HCT116 (cell line): ENCODE measurements around the gene ATM.

ENCODE experiments used
- EZH2 ChIP-seq: fragments of 200-600 bp; sonication (generic); IDR thresholded peaks from 2 replicates; pipeline ENCODE4 v1.6.1; 2017; ENCODE audit warnings: antibody characterized with exemption, mixed run types
- POLR2A ChIP-seq: IDR thresholded peaks from 2 replicates; pipeline ENCODE4 v1.7.0; 2011; ENCODE audit warnings: borderline replicate concordance; ENCODE audit not compliant: insufficient read depth, insufficient read length; ENCODE audit errors: extremely low read depth
- POLR2AphosphoS5 ChIP-seq: IDR thresholded peaks from 2 replicates; pipeline ENCODE4 v1.6.1; 2011; ENCODE audit warnings: mild to moderate bottlenecking, low read depth, low read length, moderate library complexity
- RAD21 ChIP-seq: IDR thresholded peaks from 2 replicates; pipeline ENCODE4 v1.6.1; 2012; ENCODE audit warnings: low read depth, mild to moderate bottlenecking
- SP1 ChIP-seq: IDR thresholded peaks from 2 replicates; pipeline ENCODE4 v1.6.1; 2012; ENCODE audit warnings: low read depth
- TF ChIP-seq, protein P1 (sequence below): IDR thresholded peaks from 2 replicates; pipeline ENCODE4 v1.6.1; 2012
- TF ChIP-seq, protein P2 (sequence below), 3 experiments: fragments of 200-600 bp in 1 of 3; sonication (generic) in 1 of 3; IDR thresholded peaks in 2 of 3; conservative IDR thresholded peaks in 1 of 3; 2 replicates each; pipeline ENCODE4 v1.5.1; 2012 to 2017; ENCODE audit warnings: low read depth in 2 of 3, low read length in 2 of 3, antibody characterized with exemption in 1 of 3, borderline replicate concordance in 1 of 3, control low read depth in 1 of 3, mild to moderate bottlenecking in 1 of 3, mixed read lengths in 1 of 3, mixed run types in 1 of 3, moderate library complexity in 1 of 3; ENCODE audit not compliant: insufficient read depth in 1 of 3

DNA sequence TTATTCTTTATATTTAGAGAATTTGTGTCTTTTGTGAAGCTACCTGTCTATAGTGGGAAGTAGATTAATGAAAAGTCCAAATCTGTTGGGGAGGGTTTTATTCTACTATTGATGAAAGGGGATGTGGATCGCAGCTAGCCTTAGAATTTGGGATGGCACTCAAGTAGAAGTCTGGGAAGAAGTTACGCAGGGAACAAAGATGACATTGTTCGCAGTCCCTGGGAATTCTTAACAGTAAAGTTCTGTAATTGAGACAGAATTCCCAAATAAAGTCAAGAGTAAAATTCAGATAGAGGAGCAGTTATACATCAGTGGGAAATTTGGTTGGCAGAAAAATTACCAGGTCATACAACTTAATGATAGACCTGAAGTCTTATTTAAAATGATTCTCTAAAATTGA, 64.1 kb downstream of the ATM start:
- TF ChIP-seq POLR2A (no peak), EZH2 (no peak), RAD21 (no peak), POLR2AphosphoS5 (no peak), SP1 (no peak)
- TF ChIP-seq, protein P1, sequence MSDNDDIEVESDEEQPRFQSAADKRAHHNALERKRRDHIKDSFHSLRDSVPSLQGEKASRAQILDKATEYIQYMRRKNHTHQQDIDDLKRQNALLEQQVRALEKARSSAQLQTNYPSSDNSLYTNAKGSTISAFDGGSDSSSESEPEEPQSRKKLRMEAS = no peak
- TF ChIP-seq, protein P2, sequence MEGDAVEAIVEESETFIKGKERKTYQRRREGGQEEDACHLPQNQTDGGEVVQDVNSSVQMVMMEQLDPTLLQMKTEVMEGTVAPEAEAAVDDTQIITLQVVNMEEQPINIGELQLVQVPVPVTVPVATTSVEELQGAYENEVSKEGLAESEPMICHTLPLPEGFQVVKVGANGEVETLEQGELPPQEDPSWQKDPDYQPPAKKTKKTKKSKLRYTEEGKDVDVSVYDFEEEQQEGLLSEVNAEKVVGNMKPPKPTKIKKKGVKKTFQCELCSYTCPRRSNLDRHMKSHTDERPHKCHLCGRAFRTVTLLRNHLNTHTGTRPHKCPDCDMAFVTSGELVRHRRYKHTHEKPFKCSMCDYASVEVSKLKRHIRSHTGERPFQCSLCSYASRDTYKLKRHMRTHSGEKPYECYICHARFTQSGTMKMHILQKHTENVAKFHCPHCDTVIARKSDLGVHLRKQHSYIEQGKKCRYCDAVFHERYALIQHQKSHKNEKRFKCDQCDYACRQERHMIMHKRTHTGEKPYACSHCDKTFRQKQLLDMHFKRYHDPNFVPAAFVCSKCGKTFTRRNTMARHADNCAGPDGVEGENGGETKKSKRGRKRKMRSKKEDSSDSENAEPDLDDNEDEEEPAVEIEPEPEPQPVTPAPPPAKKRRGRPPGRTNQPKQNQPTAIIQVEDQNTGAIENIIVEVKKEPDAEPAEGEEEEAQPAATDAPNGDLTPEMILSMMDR (IDR thresholded peaks at IDR 0.05 in 2 of 3, conservative IDR thresholded peaks at IDR 0.05 in 1 of 3; ENCODE audit: borderline replicate concordance in 1 of 3, insufficient read depth in 1 of 3, low read depth in 2 of 3, low read length in 2 of 3) = no peak
